Glomerular visceral epithelial cell (primary cell): ENCODE measurements around the gene LRRC73.
"Not testable (repeated sequence)": the region's sequence is repeated elsewhere in the genome, so short reads cannot be mapped to it uniquely, and the experiment has no call there.

Experiments used
- DNase-seq: peaks from one replicate; pipeline ENCODE4 v3.0.0-alpha.2; 2016; ENCODE audit errors: extremely low spot score

The LRRC73 gene

DNA sequence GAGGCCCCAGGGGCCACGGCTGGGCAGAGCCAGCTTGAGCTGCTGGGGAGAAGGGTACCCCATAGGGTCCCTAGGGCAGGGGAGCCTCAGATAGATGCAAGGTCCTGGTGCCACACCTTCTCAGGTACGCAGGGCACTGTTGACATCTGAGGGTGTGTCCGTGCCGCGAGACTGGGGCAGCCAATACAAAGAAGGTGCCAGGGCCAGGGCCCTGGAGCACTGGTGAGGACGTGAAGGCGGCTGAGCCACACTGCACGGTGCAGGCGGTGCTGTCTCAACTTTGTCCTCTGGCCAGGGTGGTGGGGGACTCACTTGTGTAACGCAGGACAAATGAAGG lies 649 bp upstream of the LRRC73 start:
- no peak for DNase-seq

DNA sequence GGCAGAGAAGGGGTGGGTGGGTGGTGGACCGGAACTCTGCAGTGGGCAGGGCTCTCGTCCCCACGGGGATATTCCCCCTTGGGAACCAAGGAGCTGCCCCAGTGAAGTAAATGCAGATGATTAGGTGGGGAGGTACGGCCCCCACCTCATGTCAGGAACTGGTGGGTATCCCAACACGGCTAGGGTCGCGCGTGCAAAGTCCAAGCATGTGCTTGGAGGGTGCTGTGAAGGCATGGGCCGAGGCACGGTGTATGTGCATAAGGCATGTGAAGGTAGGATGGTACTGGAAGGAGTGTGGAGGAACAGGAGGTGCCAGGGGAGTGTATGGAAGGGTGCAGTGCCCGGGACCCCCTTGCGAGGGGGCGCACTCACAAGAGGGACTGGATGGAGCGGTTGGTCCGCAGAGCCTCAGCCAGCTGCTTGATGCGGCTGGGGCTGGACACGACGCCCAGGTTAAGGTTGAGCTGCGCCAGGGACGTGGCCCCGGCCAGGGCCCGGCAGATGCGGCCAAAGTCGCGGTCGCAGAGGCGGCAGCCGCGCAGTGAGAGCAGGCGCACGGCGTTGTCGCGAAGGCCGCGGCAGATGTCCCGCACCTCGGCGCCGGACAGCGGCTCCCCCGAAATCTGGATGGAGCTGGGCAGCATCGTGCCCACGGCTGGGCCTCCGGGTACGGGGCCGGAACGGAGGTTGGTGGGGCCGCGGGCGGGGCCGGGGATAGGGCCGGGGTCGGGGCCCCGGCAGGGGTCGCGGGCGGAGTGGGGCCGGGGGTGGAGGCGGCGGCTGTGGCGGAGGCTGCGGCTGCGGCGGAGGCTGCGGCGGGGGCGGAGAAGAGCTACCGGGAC lies 783 bp downstream of the LRRC73 start:
- DNase-seq: no peak

DNA sequence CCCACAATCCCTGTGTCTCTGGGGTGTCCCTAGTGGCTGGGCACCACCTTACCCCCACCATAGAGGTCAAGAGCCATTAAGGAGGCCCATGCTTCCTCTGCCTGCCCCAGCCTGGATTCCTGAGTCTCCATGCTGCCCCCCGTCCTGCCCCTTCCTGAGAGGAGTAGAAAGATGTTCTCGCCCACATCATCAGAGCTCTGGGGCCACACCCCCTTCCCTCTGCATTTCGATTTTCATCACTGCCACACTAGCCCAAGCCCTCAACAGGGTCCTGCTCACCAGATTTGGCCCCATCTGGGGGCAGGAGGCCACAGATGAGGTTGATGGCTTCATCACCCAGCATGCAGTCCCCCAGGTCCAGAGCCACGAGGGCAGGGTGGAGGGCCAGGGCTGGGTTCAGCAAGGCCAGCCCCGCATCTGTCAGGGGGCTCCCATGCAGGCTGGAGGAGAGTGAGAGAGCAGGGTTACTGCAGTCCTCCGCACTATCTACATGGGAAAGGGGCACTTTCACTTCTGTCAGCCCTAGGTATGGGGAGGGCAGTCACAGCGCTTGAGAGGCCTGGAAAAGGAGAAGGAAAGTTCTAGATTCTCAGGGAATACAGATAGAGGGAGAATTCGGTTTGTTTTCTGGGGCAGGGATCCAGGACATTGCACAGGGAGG lies 1.5 kb downstream of the LRRC73 start:
- DNase-seq: no peak

DNA sequence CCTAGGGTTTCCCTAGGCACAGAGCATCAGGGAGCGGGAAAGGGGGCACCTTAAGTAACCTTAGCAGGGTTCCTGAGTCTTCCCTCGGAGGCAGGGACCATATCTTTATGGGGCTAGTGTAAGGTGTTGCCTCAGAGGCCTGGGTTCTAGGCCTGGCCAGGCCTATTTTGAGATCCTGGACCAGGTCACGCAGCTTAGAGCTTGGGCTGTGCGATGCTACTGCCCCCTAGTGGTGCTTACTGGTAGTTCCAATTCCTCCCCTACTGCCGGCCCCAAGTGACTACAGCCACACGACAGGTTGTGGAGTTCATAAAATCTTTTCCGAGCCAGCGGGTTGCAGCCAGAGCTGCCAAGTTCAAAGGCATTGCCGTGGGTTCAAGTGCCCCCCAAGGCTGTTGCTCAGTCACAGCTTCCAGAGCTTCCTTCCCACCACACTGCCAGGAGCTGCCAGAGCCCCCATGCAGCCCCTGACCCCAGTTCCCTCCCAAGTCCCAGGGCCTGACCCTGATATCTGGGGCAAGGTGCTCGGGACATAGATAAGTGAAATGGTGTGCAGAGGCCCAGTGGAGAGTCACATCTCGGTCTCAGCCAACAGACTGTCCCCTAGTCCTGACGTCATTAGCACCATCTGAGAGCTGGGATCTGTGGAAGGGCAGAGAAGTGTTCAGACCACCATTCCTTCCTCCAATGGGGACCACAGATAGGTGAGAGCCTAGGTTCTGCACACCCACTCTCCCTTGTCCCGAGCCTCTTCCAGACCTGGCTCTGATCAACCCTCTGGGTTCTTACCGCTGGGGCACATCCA lies 3.3 kb downstream of the LRRC73 start:
- DNase-seq: peak; percentile 84

DNA sequence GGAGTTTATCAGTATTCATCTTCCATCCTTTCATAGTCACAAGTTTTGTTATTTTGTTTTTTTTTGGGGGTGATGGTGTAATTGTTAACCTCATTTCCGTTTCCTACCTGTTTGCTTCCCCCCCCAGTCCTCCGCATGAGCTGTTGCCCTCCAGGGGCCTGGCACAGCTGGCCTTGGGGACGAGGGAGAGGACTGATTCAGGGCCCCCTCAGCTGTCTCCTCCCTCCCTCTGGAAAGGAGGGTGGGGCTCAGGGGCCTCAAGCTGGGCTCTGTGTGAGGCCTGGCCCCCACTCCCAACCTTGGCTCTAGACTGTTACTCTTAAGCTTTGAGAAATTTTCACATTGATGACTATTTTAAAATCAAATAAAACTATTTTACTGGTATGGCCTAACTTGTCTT lies 4.0 kb downstream of the LRRC73 start:
- DNase-seq: no peak

DNA sequence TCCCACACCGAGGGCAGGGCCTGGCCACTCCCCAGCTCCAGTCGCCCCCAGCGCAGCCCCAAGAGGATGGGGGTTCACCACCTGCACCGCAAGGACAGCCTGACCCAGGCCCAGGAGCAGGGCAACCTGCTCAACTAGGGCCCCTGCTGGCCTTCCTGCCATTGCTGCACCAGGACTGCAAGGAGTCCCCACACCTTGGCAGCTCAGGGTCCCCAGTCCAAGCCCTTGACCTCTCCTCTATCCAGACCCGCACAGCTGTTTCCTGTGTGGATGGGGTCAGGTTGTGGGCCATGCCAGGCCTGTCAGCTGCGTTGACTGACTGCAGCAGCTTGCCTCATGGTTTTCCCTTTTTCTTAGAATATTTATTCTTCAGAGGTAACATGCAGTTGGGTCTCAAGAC lies 4.4 kb downstream of the LRRC73 start:
- no peak for DNase-seq

DNA sequence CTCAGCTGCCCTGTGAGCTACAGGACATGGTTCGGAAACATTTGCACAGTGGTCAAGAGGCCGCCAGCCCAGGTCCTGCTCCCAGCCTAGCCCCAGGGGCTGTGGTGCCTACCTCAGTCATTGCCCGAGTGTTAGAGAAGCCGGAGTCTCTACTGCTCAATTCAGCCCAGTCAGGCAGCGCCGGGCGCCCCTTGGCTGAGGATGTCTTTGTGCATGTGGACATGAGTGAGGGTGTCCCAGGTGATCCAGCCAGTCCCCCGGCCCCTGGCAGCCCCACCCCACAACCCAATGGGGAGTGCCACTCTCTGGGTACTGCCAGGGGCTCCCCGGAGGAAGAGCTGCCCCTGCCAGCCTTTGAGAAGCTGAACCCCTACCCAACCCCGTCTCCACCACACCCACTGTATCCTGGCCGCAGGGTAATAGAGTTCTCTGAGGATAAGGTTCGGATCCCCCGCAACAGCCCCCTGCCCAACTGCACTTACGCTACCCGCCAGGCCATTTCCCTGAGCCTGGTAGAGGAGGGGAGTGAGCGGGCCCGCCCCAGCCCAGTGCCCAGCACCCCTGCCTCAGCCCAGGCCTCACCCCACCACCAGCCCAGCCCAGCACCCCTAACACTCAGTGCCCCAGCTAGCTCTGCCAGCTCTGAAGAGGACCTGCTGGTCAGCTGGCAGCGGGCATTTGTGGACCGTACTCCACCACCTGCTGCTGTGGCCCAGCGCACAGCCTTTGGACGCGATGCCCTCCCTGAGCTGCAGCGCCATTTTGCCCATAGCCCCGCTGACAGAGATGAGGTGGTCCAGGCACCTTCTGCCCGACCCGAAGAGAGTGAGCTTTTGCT lies 5.2 kb downstream of the LRRC73 start:
- no peak for DNase-seq

DNA sequence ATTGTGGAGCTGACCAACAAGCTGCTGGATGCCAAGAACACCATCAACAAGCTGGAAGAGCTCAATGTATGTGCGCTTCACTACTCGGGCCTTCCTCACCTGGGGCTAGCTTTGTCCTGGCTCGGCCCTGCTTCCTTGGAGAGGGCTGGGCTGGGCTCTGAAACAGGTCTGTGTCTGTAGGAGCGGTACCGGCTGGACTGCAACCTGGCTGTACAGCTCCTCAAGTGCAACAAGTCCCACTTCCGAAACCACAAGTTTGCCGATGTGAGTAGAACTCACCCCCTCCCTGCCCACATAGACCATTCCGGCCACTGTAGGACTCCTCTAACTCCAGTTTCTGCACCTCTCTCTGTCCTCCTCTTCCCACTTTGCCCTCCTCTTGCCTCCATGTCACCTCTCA lies 6.7 kb downstream of the LRRC73 start:
- DNase-seq: no peak

DNA sequence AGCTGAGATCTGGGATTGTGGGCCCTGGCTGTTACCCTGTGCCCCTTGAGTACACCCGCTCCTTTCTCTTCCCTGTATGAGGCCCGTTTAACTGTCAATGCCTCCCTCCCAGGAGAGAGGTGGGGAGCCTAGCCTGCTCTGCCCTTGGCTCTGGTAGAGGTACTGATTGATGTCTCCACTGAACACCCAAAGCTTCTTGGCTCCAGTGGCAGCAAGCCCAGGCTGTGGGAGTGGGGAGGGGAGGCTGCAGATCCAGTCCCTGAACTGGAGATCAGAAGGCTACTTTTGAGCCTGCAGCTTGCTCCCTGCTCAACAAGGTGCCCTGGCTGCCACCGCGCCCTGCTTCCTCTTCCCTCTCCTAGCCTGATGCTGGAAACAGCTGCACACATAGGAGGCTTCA lies 7.5 kb downstream of the LRRC73 start:
- no peak for DNase-seq

DNA sequence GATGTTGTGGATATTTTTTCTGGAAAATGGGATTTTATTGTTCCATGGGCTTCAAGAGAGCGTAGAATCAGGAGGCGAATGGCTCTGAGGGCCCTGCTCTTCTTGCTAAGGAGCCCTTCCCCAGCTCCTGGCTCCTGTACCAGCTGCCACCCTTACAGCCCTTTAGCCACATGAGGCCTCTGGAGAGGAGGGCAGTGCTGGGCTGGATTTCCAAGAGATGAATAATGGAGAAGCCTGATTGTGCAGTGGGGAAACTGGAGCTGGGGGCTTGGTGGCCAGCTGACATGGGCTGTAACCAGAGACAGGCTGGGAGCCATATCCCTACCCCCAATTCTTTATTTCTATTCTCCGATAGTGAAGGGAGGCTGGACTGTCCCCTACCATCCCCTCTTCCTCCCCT lies 9.2 kb downstream of the LRRC73 start:
- no peak for DNase-seq

DNA sequence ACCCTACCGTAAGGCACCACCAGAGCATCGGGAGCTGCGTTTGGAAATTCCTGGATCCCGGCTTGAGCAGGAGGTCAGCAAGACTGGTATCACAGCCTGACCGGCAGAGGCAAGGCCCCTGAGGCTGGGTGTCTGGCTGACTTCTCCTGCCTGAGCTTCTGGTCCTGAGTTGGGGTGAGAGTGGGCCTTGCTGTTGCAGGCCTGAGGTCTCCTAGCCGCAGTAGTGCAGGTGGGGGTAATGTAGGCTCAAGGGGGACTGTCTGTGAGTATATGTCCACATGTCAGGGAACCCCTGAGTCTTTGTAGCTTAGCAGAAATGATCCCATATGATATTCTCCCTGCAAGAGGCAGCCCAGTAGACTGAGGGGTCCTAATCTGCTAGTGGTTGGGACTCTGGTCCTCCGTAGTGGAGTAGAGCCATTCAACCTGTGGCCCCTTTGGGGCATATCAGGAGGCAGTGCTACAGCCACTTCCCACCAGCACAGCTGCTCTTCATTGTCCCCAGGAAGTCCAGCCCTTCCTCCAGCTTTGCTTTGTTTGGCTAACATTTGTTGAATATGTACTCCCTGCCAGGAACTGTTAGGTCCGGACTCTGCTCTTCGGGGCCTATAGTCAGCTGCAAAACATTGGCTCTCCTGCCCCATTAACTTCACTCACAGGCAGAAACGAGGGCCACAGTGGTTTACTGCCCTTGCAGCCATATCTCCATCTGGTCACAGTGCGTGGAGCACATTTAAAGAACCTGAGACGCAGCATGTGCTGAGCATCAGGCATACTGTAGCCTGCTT lies 10.9 kb downstream of the LRRC73 start:
- no peak for DNase-seq

DNA sequence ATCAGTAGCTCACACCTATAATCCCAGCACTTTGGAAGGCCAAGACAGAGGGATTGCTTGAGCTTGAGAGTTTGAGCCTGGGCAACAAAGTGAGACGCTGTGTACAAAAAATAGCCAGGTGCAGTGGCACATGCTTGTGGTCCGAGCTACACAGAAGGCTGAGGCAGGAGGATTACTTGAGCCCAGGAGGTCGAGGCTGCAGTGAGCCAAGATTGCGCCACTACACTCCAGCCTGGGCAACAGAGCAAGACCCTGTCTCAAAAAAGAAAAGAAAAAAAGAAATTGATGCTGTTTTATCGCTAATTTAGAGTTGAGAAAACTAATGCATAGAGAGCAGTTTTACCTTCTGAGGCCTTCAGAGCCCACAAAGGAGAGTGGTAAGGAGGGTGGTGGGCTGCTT lies 11.9 kb downstream of the LRRC73 start:
- DNase-seq: not testable (repeated sequence)

DNA sequence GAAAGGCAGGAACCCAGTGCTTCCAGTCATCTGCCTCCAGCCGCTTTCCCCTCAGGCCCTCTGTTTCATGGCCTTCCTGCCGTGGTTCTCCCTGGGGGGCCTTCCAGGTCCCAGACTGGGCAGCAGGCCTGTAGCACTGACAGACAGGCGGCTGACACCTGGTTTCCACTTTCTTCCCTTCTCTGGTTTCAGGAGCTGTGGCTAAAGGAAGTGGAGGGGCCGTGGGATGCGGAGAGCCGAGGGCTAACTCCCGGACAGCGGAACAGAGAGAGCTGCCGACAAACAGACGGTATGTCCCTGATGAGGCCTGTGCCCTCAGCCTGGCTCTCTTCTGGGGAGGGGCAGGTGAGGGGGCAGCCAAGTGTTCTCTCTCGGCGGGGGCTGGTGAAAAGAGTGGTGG lies 12.5 kb downstream of the LRRC73 start:
- DNase-seq: no peak

DNA sequence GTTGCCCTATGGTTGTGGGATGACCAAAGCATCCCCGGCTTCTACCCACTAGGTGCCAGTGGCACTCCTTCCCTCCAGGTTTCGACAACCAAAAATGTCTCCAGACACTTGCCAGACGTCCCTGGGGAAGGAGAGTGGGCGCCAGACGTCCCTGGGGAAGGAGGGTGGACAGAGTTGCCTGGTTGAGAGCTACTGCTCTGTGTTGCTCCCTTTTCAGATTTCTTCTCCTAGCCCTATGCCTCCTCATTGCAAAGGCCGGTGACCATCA lies 13.1 kb downstream of the LRRC73 start:
- DNase-seq: no peak

DNA sequence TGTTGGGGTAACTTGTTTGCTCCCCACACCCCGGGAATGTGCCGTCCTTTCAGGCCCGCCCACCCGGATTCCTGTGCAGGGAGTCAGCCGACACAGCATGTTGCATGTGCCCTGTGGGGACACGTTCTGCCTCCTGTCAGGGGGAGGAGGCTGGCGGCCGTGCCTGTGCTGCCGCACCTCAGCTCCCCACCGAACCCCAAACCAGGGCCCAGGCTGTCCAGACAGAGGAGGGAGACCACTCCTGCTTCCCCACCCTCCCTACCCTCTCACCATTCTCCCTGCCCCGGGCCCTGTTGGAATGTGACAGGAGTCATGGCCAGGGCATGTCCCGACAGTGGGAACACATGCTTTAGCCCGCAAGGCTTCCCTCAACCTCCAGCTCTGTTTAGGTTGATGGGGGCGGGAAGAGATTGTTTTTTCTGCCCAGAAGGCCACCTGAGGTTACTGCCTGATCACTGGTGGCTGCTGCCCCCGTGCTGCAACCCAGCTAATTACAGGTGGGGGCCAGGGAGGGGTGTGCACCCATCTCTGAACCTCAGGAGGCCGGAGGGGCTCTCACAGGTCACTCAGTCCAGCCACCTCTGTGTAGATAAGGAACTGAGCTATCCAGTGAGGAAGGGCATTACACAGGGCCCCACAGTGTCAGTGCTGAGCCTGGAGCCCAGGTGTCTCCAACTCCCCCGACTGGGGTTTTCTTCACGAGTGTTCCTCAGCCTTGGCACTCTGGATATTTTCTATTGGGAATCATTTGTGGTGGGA lies 13.6 kb downstream of the LRRC73 start:
- peak; percentile 65 for DNase-seq

DNA sequence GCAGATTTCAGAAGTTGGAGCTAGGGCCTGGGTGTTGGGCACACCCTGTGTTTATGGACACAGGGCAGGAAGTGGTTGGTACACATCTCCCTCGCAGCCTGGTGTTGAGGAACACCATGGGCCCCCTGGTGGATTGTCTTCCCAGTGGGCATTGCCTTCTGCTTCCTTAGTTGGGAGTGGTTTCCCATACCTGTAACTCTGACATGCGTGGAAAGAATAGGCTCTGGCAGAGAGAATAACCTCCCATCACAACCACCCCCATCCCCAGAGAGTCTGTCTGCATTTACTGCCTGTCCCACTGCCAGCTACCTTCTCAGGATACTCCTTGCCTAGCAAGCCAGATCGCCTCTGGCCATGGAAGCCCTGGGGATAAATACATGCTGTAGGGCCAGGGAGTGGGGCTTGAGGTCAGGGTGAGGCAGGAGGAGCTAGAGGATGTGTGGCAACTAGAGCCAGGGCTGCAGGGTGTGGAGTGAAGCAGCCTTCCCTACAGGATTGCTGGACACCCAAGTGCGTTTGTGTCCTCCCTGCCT lies 14.7 kb downstream of the LRRC73 start:
- DNase-seq: no peak

DNA sequence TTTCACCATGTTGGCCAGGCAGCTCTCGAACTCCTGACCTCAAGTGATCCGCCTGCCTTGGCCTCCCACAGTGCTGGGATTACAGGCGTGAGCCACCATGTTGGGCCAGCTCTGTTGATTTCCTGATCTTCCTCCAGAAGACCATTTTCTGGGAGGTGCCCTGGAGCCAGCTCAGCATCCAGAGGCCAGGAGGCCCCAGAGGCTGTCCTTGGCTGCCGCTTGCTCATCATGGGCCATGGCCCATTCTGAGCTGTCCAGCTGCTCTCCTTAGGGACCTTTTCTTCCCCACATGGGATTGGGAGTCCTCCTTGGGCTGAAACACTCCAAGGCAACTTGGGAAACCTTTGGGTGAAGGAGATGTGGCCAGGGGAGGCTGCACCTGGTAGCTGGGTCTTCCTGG lies 15.4 kb downstream of the LRRC73 start:
- DNase-seq: no peak

DNA sequence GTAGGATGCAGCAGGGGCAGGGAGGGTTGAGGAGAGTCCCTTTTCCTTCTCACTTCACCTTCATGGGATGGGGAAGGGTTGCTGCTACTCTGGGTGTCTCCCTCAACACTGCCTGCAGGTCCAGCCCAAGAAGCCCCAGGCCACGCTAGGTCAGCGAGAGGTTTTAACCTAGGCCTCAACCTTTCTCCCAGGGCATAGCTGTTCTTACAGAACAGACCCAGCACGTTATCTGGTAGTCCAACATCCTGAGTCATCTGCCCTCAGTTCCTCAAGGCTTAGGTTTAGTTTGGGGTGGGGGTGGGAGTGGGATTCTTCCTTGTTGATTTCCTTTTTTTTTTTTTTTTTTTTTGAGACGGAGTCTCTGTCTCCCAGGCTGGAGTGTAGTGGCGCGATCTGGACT lies 15.8 kb downstream of the LRRC73 start:
- no peak for DNase-seq

DNA sequence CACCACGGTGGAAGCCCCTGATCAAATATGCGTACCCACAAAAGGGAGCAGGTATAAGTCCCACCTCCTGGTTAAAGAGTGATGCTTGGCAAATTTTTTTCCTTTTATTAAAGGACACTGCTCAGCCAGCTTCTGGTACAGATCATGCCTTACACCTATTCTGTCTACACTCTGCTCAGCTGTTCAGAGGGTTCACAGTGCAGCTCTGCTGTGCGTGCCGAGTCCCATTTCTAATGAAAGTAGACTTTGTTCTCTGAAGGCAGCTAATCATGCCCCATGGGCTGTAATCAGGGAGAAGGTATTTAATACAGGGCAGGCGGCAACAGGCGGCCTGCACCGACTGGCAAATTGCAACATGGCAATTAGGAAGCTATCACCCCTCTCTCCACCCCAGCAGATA lies 16.3 kb downstream of the LRRC73 start:
- no peak for DNase-seq

DNA sequence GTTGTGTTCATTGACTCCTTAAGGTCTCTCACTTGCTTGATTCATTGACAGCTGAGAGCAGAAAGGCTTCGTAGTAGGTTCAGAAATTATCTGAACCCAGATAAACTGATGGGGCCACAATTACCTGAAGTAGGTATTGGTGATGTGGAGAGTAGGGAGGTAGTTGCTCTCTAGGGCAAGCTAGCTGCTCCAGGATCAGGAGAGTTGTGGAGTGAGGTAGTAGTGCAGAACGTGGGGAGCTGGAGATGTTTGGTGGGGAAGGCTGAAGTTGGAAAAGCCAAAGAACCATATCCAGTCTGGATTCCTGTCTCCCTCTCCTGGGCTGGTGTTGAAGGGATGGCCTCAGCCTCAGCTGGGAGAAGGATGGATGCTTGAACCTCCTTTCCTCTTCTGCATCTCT lies 16.9 kb downstream of the LRRC73 start:
- DNase-seq: no peak
